Heart left ventricle (tissue), 16 donors: ENCODE measurements around the gene GLT8D2. TPM values are rescaled to one million over a fixed set of nuclear protein-coding genes. Genes with fewer than 3 reads are reported as not detected.

Experiments
- ATAC-seq, 4 donors: fragments of 200-7000 bp; cut with Tn5 transposase; one replicate each; pipeline ENCODE4 v1.9.1; 2020 to 2022; ENCODE audit warnings: moderate library complexity in 4 of 4, mild to moderate bottlenecking in 3 of 4, moderate number of reproducible peaks in 1 of 4
- DNase-seq, 5 donors: peaks; one replicate each; pipeline ENCODE4 v3.0.0-alpha.2; 2020
- H3K27ac ChIP-seq, 12 donors: fragments of 200-600 bp; sonication (generic) in 4 of 12; one replicate each; pipeline versions ENCODE4 v1.5.0 to v1.8.0; 2016 to 2022; ENCODE audit warnings: mild to moderate bottlenecking in 2 of 12
- H3K27me3 ChIP-seq, 9 donors: fragments of 200-600 bp; sonication (generic) in 2 of 9; one replicate each; pipeline versions ENCODE4 v1.5.1 to v1.8.0; 2016 to 2022; ENCODE audit warnings: mild to moderate bottlenecking in 3 of 9
- H3K36me3 ChIP-seq, 9 donors: fragments of 200-600 bp; sonication (generic) in 2 of 9; one replicate each; pipeline versions ENCODE4 v1.5.0 to v1.8.0; 2018 to 2022; ENCODE audit warnings: mild to moderate bottlenecking in 2 of 9
- H3K4me1 ChIP-seq, 12 donors: fragments of 200-600 bp; sonication (generic) in 4 of 12; one replicate each; pipeline versions ENCODE4 v1.5.0 to v1.8.0; 2016 to 2022; ENCODE audit warnings: mild to moderate bottlenecking in 3 of 12
- H3K4me3 ChIP-seq, 12 donors: fragments of 200-600 bp; sonication (generic) in 4 of 12; one replicate each; pipeline versions ENCODE4 v1.5.0 to v1.8.0; 2017 to 2022; ENCODE audit warnings: mild to moderate bottlenecking in 9 of 12, moderate library complexity in 4 of 12
- H3K9me3 ChIP-seq, 12 donors: fragments of 200-600 bp; sonication (generic) in 4 of 12; one replicate each; pipeline versions ENCODE4 v1.5.0 to v1.8.0; 2016 to 2022; ENCODE audit warnings: mild to moderate bottlenecking in 1 of 12
- POLR2A ChIP-seq, 2 donors: fragments of 450-650 bp; IDR thresholded peaks; one replicate each; pipeline ENCODE4 v1.6.1; 2017; ENCODE audit warnings: antibody characterized with exemption in 2 of 2, mild to moderate bottlenecking in 2 of 2, moderate library complexity in 2 of 2
- WGBS, 4 donors: extraction: QIAGEN DNeasy Blood & Tissue Kit in 2 of 4; methylation state at CpG; one replicate each; pipeline versions ENCODE4 v1.1.5 to v1.1.7; 2013 to 2018; 5-methylcytosine and 5-hydroxymethylcytosine counted together
- intact Hi-C, 10 donors: fragments of 100-400 bp; cut with DNase I; formaldehyde crosslinking; loops; one replicate each; pipeline versions ENCODE4 v1.11.1 to v1.14.2; 2022
- polyA plus RNA-seq, 2 donors: library from polyadenylated mRNA; stranded (reverse); fragments of 200-250 nt; gene quantifications; one replicate each; pipeline ENCODE4 v1.2.3, GENCODE V29; 2013
- total RNA-seq, 9 donors: library from RNA; depleted of rRNA in 2 of 9; stranded (reverse); fragments of >200 nt in 2 of 9; fragmentation: NEBNext Ultra II Directional in 3 of 9; extraction: Animal tissue kit (Norgen Biotek cat#: 25700) in 3 of 9; gene quantifications; one replicate each; pipeline versions ENCODE4 v1.1.0 to v1.2.4, GENCODE V29; 2016 to 2023
- TF ChIP-seq, protein P1 (sequence below), 12 donors: fragments of 200-600 bp; sonication (generic) in 4 of 12; IDR thresholded peaks; one replicate each; pipeline versions ENCODE4 v1.5.0 to v1.8.0; 2018 to 2022; ENCODE audit warnings: antibody characterized with exemption in 12 of 12, mild to moderate bottlenecking in 5 of 12
- donor health status: ischemic (EF 13 %, LVEDD 7.1; RV severe dilation, severe dysfunction).
- donor health status: healthy with polysubstance abuse.
- donor health status: DM: no; HTN: yes; CAD: no.
- donor health status: DM: no; HTN: no; CAD: no.
- donor health status: ischemic (EF 25% LVEDD 6.9; RV normal size, moderate dysfunction).
- donor health status: ischemic (EF 25% LVEDD 5.7; RV mildly dilated, moderate dysfunction).
- donor health status: healthy.
- donor health status: DM: yes; HTN: yes; CAD: no.
- donor health status: ischemic (EF 35%, LVEDD 5.7; RV mildly dilated, moderate dysfunction).
- donor health status: nonischemic (EF 11% LVEDD 7.7; RV severe dilation, severe dysfunction).
- donor health status: DM: yes; HTN: yes; CAD: no.
- donor health status: PGD.
- donor health status: ischemic (EF 29% LVEDD 5.4; RV normal size, mild dysfunction).
- donor health status: nonischemic (EF 23%, LVEDD 6.1; RV moderate dilation, normal function).

Gene GLT8D2
- total and polyA plus RNA-seq, 11 donors = 2.6 to 18.7 (median 6.8) TPM

DNA sequence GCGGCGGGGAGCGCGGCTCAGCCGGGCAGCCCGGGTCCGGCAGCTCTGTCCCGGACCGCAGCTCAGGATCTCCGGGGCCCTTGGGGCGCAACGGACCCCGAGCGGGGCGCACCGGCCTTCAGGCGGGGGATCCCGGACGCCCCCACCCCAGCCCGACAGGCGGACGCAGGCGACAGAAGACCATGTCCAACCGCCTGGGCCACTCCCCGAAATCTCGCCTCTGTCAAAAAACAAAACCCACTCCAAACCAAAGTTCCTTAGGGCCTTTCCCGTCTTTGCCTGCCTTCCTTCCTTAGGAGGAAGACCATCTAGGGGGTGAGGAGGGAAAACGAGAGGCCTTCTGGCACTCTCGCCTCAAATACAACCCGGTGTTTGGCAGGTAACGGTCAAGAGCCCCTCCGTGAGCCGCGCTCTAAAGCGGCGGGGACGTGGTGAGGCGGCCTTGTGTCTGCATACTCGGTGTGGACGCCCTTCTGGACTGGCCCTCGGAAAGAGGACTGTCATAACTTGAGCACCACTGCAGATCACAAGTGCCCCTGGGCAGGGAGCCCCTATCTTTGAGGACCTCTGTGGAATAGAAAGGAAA, 14.9 kb upstream of the GLT8D2 start:
- Histone ChIP-seq H3K27ac (peak overlapping the region; percentile 78 to 95 (median 88)), H3K9me3 (no peaks in the 10 kb centered on the region), H3K4me3 (peak overlapping the region; percentile 66 to 99 (median 89)), H3K4me1 (peaks cover 0 to 31% (median 21%) of the 10 kb centered on the region in 12 donors), H3K36me3 (peaks cover 0 to 36% (median 23%) of the 10 kb centered on the region in 9 donors), H3K27me3 (no peaks in the 10 kb centered on the region)
- intact Hi-C loops = loop anchor here in 8 of 10 donors (2.0 to 10.0 kb wide), 7 partner anchors 42 to 134 kb away; partner anchors contain the start of genes TDG (in 5 of the 8) and HSP90B1 (in 1 of the 8)
- TF ChIP-seq, protein P1, sequence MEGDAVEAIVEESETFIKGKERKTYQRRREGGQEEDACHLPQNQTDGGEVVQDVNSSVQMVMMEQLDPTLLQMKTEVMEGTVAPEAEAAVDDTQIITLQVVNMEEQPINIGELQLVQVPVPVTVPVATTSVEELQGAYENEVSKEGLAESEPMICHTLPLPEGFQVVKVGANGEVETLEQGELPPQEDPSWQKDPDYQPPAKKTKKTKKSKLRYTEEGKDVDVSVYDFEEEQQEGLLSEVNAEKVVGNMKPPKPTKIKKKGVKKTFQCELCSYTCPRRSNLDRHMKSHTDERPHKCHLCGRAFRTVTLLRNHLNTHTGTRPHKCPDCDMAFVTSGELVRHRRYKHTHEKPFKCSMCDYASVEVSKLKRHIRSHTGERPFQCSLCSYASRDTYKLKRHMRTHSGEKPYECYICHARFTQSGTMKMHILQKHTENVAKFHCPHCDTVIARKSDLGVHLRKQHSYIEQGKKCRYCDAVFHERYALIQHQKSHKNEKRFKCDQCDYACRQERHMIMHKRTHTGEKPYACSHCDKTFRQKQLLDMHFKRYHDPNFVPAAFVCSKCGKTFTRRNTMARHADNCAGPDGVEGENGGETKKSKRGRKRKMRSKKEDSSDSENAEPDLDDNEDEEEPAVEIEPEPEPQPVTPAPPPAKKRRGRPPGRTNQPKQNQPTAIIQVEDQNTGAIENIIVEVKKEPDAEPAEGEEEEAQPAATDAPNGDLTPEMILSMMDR (IDR thresholded peaks at IDR 0.05) = no peak
- TF ChIP-seq POLR2A (IDR thresholded peaks at IDR 0.05) = no peak
- 0 to 1% (median 0%) methylated on average over 15 to 41 of the region's 41 CpGs for WGBS, 4 donors
- DNase-seq (peak in 3 of 5 donors; percentile 24 to 47 (median 34)), ATAC-seq (peak in 3 of 4 donors; percentile 21 to 48 (median 27))

DNA sequence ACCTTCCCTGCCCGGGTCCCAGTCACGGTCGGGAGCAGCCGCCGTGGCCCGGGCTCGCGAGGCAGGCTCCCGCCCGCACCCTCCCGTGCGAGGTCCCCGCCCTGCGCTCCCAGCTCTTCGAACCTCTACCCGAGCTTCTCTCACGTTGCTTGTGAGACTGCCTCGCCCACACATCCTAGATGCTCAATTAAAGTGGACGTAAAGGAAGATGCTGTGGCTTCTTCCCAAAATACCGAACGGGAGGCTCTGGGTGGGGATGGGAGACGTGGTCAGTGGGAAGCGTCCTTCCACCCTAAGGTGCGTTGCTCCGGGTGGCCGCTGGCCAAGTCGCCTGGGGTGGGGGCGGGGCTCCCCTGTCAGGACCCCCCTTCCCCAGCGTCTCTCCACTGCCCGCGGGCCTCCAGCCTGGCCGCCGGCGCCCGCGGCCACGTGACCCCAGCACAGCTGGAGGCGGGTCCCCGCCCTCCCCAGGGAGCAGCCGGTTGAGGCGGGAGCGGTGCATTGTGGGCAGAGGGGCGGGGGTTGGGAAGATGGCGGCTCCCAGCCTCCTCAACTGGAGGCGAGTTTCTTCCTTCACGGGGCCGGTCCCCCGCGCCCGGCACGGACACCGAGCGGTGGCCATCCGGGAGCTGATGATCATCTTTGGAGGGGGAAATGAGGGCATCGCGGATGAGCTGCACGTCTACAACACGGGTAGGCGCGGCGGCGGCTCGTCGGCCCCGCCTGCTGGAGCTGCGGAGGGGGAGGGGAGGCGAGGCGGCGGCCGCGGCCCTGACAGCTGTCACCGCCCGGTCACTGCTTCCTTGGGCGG, 14.2 kb upstream of the GLT8D2 start, which contains the start of gene HCFC2:
Gene HCFC2 (plus strand): TSS at position 501 of the 811 bp plus-strand sequence. CDS start 30 bp downstream, at position 531.
- Histone ChIP-seq H3K4me3 (peak within 1 kb of the TSS; percentile 66 to 99 (median 89)), H3K27ac (peak within 1 kb of the TSS; percentile 78 to 95 (median 88)), H3K9me3 (no peaks in the 10 kb centered on the region), H3K36me3 (peaks cover 0 to 29% (median 21%) of the 10 kb centered on the region in 9 donors), H3K27me3 (no peaks in the 10 kb centered on the region), H3K4me1 (peaks cover 0 to 31% (median 21%) of the 10 kb centered on the region in 12 donors)
- intact Hi-C loops = loop anchor here in 6 of 10 donors (2.0 to 10.0 kb wide), 7 partner anchors 43 to 133 kb away; partner anchors contain the start of genes TDG (in 4 of the 6) and HSP90B1 (in 1 of the 6)
- 0 to 1% (median 0%) methylated on average over 24 to 74 of the region's 74 CpGs for WGBS, 4 donors
- TF ChIP-seq, protein P1 (IDR thresholded peaks at IDR 0.05) = peak in 1 of 12 donors; percentile 8
- TF ChIP-seq POLR2A (IDR thresholded peaks at IDR 0.05) = peak in 1 of 2 donors; percentile 62
- peak; percentile 93 to 96 (median 95) for DNase-seq
- ATAC-seq = peak; percentile 98 to 99 (median 99)

DNA sequence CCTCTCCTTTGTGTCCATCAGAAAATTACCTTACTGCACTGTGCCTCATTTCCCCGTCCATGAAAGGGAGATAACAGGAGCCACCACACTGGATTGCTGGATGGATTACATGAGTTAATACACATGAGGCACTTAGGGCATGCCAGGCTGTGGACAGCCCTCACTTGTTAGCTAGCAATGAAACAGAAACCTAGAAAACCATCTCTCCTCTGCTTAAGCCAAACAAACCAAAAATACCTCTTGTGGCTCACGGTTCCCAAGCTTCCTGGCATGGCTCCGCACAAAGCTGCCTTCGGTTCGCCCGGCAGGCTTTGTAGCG, 13.7 kb upstream of the GLT8D2 start:
- H3K27ac ChIP-seq = peak overlapping the region; percentile 78 to 95 (median 88)
- peaks cover 0 to 31% (median 21%) of the 10 kb centered on the region in 12 donors for H3K4me1 ChIP-seq
- no peaks in the 10 kb centered on the region for H3K9me3 ChIP-seq
- H3K36me3 ChIP-seq = peaks cover 0 to 24% (median 16%) of the 10 kb centered on the region in 9 donors
- peak overlapping the region; percentile 66 to 99 (median 89) for H3K4me3 ChIP-seq
- DNase-seq (no peak), ATAC-seq (peak; percentile 6 to 27 (median 16))
- intact Hi-C loops = loop anchor here in 6 of 10 donors (2.0 to 10.0 kb wide), 7 partner anchors 44 to 133 kb away; partner anchors contain the start of genes TDG (in 4 of the 6) and HSP90B1 (in 1 of the 6)
- no peaks in the 10 kb centered on the region for H3K27me3 ChIP-seq
- 0 to 1% (median 1%) methylated on average over 5 to 7 of the region's 7 CpGs for WGBS, 4 donors
- TF ChIP-seq, protein P1 (IDR thresholded peaks at IDR 0.05) = no peak
- TF ChIP-seq POLR2A (IDR thresholded peaks at IDR 0.05) = no peak
